H1 (cell line): ENCODE data around the gene ELANE. TPM values are rescaled to one million over a fixed set of nuclear protein-coding genes. Genes with fewer than 3 reads are reported as not detected.

Experiments
- CREB1 ChIP-seq: IDR thresholded peaks from 2 replicates; pipeline ENCODE4 v1.6.1; 2012; ENCODE audit warnings: inconsistent platforms
- GABPA ChIP-seq: IDR thresholded peaks from 2 replicates; pipeline ENCODE4 v1.6.1; 2011; ENCODE audit warnings: mild to moderate bottlenecking, low read length, moderate library complexity, borderline replicate concordance; ENCODE audit not compliant: insufficient read depth
- HDAC2 ChIP-seq, 2 experiments: fragments of 300-600 bp in 1 of 2; sonication (generic) in 1 of 2; IDR thresholded peaks; 2 replicates each; pipeline ENCODE4 v1.6.1; 2011 to 2012; ENCODE audit warnings: low read depth in 2 of 2, low read length in 2 of 2, mild to moderate bottlenecking in 2 of 2, moderate library complexity in 2 of 2, borderline replicate concordance in 1 of 2, inconsistent platforms in 1 of 2
- SIX5 ChIP-seq: IDR thresholded peaks from 2 replicates; pipeline ENCODE4 v1.6.1; 2011; ENCODE audit warnings: mild to moderate bottlenecking, low read depth, low read length
- polyA plus RNA-seq, 7 experiments: library from polyadenylated mRNA; depleted of rRNA in 3 of 7; stranded (reverse) in 5 of 7; unstranded in 2 of 7; fragments of >200 nt in 5 of 7; fragments of 200-250 nt in 2 of 7; gene quantifications; 1 replicate in 5 of 7; 2 replicates in 1 of 7; 4 replicates in 1 of 7; pipeline versions ENCODE4 v1.2.1 to v1.2.3, GENCODE V29; 2011 to 2013; ENCODE audit warnings: missing spikeins in 2 of 7, mixed read lengths in 2 of 7
- total RNA-seq: library from RNA; stranded (reverse); fragmentation: NEBNext Ultra II Directional; extraction: Animal tissue kit (Norgen Biotek cat#: 25700); gene quantifications from 2 replicates; pipeline ENCODE4 v1.2.1, GENCODE V29; 2021
- TF ChIP-seq, protein P1 (sequence below), 3 experiments: IDR thresholded peaks; 1 replicate in 2 of 3; 2 replicates in 1 of 3; pipeline versions ENCODE4 v1.5.1 to v1.6.1; 2011; ENCODE audit warnings: low read length in 3 of 3, mild to moderate bottlenecking in 3 of 3, inconsistent platforms in 2 of 3, low read depth in 1 of 3, moderate library complexity in 1 of 3; ENCODE audit not compliant: insufficient read depth in 1 of 3; ENCODE audit errors: control extremely low read depth in 1 of 3

The ELANE gene
- total and polyA plus RNA-seq, 2 of the 8 experiments (the other 6 are each of a cell fraction or from before 2014, with no cell fraction given) = not detected

DNA sequence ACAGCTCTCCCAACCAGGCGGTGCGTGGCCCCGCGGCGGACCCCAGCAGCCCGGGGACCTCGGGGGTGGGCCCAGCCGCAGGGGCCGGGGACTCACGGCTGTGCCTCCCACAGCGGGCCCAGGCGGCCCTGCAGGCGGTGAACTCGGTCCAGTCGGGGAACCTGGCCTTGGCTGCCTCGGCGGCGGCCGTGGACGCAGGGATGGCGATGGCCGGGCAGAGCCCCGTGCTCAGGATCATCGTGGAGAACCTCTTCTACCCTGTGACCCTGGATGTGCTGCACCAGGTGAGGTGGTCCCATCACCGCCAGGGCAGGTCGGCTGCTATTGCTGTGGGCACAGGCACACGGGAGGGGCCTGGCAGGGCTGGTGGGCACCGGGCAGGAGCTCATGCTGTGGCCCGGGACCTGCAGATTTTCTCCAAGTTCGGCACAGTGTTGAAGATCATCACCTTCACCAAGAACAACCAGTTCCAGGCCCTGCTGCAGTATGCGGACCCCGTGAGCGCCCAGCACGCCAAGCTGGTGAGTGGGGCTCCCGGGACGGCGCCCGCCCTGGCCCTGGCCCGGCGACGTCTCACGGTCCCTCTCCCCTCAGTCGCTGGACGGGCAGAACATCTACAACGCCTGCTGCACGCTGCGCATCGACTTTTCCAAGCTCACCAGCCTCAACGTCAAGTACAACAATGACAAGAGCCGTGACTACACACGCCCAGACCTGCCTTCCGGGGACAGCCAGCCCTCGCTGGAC is 47.5 kb upstream of the ELANE start (continued):
- TF ChIP-seq, protein P1, sequence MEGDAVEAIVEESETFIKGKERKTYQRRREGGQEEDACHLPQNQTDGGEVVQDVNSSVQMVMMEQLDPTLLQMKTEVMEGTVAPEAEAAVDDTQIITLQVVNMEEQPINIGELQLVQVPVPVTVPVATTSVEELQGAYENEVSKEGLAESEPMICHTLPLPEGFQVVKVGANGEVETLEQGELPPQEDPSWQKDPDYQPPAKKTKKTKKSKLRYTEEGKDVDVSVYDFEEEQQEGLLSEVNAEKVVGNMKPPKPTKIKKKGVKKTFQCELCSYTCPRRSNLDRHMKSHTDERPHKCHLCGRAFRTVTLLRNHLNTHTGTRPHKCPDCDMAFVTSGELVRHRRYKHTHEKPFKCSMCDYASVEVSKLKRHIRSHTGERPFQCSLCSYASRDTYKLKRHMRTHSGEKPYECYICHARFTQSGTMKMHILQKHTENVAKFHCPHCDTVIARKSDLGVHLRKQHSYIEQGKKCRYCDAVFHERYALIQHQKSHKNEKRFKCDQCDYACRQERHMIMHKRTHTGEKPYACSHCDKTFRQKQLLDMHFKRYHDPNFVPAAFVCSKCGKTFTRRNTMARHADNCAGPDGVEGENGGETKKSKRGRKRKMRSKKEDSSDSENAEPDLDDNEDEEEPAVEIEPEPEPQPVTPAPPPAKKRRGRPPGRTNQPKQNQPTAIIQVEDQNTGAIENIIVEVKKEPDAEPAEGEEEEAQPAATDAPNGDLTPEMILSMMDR (IDR thresholded peaks at IDR 0.05; ENCODE audit: control extremely low read depth in 1 of 3, insufficient read depth in 1 of 3, low read depth in 1 of 3, low read length in 3 of 3) = no peak
- no peak for TF ChIP-seq HDAC2 (IDR thresholded peaks at IDR 0.05; ENCODE audit: borderline replicate concordance in 1 of 2, low read depth in 2 of 2, low read length in 2 of 2)
- TF ChIP-seq CREB1 = no peak
- no peak for TF ChIP-seq SIX5
- TF ChIP-seq GABPA = no peak
